Right cardiac atrium (tissue), 5 donors: ENCODE results near the gene AGAP2. TPM values are rescaled to one million over a fixed set of nuclear protein-coding genes. Genes with fewer than 3 reads are reported as not detected.
"Not testable (repeated sequence)": the region's sequence is repeated elsewhere in the genome, so short reads cannot be mapped to it uniquely, and the experiment has no call there.

ENCODE experiments used
- ATAC-seq, 2 donors: fragments of 200-7000 bp; cut with Tn5 transposase; one replicate each; pipeline versions ENCODE4 v1.8.0 to v1.9.1; 2020; ENCODE audit warnings: moderate library complexity in 2 of 2, mild to moderate bottlenecking in 1 of 2
- DNase-seq, 3 donors: peaks; one replicate each; pipeline ENCODE4 v3.0.0-alpha.2; 2020
- H3K27ac ChIP-seq: one replicate; pipeline ENCODE4 v1.5.1; 2013; ENCODE audit warnings: mild to moderate bottlenecking, low read length, control low read depth, moderate library complexity
- H3K27me3 ChIP-seq: one replicate; pipeline ENCODE4 v1.6.1; 2013; ENCODE audit not compliant: control insufficient read depth, insufficient read depth
- H3K4me1 ChIP-seq: one replicate; pipeline ENCODE4 v1.6.1; 2013; ENCODE audit warnings: low read length; ENCODE audit not compliant: control insufficient read depth, insufficient read depth
- H3K4me3 ChIP-seq: one replicate; pipeline ENCODE4 v1.5.1; 2013; ENCODE audit warnings: low read length, control low read depth
- H3K9me3 ChIP-seq: one replicate; pipeline ENCODE4 v1.6.1; 2013; ENCODE audit warnings: low read length; ENCODE audit not compliant: control insufficient read depth
- WGBS: extraction: QIAGEN DNeasy Blood & Tissue Kit; methylation state at CpG from one replicate; pipeline ENCODE4 v1.1.7; 2013; 5-methylcytosine and 5-hydroxymethylcytosine counted together
- intact Hi-C, 4 donors: fragments of 100-400 bp; cut with DNase I; formaldehyde crosslinking; loops; one replicate each; pipeline versions ENCODE4 v1.11.0 to v1.14.0; 2022 to 2023
- microRNA-seq, 2 donors: library from miRNA; unstranded; fragments of <30 nt; microRNA quantifications; one replicate each; pipeline ENCODE4 v1.2.0, GENCODE V29; 2020 to 2021
- polyA plus RNA-seq: library from polyadenylated mRNA; stranded (reverse); fragments of 200-250 nt; gene quantifications from one replicate; pipeline ENCODE4 v1.2.3, GENCODE V29; 2013
- total RNA-seq, 4 donors: library from RNA; stranded (reverse); fragmentation: NEBNext Ultra II Directional; extraction: Animal tissue kit (Norgen Biotek cat#: 25700); gene quantifications; one replicate each; pipeline ENCODE4 v1.2.1, GENCODE V29; 2021
- donor health status: healthy with polysubstance abuse.
- donor health status: DM: no; HTN: yes; CAD: no.
- donor health status: DM: no; HTN: no; CAD: no.
- donor health status: DM: no; HTN: yes; CAD: no; lungs with severe emphysema.
- donor health status: DM: yes; HTN: yes; CAD: no.

The AGAP2 gene
- total and polyA plus RNA-seq, 5 donors = 0.53 to 1.7 (median 0.74) TPM

DNA sequence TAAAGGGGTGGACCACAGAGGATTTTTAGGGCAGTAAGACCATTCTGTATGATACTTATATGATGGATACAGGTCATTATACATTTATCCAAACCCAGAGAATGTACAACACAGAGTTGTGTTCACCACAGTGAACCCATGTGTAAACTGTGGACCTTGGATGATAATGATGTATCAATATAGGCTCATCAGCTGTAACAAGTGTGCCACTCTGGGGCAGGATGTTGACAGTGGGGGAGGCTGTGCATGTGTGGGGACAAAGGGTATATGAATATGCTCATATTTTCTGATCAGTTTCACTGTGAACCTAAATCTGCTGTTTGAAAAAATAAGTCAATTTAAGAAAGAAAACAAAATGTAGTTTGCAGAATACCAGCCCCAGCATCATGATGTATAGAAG lies 58.8 kb downstream of the AGAP2 start:
- Histone ChIP-seq H3K27me3 (no peaks in the 10 kb centered on the region), H3K4me1 (no peaks in the 10 kb centered on the region), H3K4me3 (no peak overlapping the region), H3K9me3 (no peaks in the 10 kb centered on the region), H3K27ac (no peak overlapping the region)
- DNase-seq (no peak), ATAC-seq (no peak)
- intact Hi-C loops = no loop called here

- 91% methylated on average over 9 of the region's 9 CpGs for WGBS
- H3K9me3 ChIP-seq, H3K4me3 ChIP-seq, H3K27ac ChIP-seq, ATAC-seq, H3K4me1 ChIP-seq, intact Hi-C loops, DNase-seq, H3K27me3 ChIP-seq: not testable (repeated sequence)
Measured at GRCh38 chr12:57677947-57678346, 60.6 kb downstream of the AGAP2 start.

DNA sequence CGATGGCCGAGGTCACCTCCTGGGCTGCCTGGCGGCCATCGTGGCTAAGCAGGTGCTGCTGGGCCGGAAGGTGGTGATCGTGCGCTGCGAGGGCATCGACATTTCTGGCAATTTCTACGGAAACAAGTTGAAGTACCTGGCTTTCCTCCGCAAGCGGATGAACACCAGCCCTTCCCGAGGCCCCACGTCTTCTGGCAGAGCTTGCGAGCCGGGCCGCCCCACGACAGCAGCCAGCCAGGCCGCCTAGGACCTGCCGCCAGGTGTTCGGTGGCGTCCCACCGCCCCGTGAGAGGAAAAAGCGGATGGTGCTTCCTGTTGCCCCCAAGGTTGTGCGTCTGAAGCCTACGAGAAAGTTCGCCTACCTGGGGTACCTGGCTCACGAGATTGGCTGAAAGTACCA lies 63.9 kb downstream of the AGAP2 start:
- H3K27ac ChIP-seq = no peak overlapping the region
- 89% methylated on average over 29 of the region's 29 CpGs for whole genome bisulfite sequencing
- H3K27me3 ChIP-seq = no peaks in the 10 kb centered on the region

More for the DNA sequence above, 63.9 kb downstream of the AGAP2 start:
- intact Hi-C loops = no loop called here
- H3K4me3 ChIP-seq = no peak overlapping the region
- ATAC-seq (no peak), DNase-seq (no peak)
- no peaks in the 10 kb centered on the region for H3K4me1 ChIP-seq
- H3K9me3 ChIP-seq = no peaks in the 10 kb centered on the region

Small RNA genes lying within 50 kb of the gene (microRNA-seq; reads per million reads assigned to microRNA genes)
- 0 reads per million in 2 donors for gene MIR6759

Other genes starting within 250 kb of the AGAP2 start
- 10 to 100 TPM; 21.8 to 34.7 (median 22.3) TPM for gene DDIT3, start 218.2 kb downstream of the AGAP2 start, total RNA-seq
- gene DDIT3, start 218.2 kb downstream of the AGAP2 start, polyA plus RNA-seq = 54.6 TPM
- 10 to 100 TPM; 35.7 to 50.9 (median 41.6) TPM for gene MBD6, start 215.9 kb downstream of the AGAP2 start, total RNA-seq
- 16.4 TPM for gene MBD6, start 215.9 kb downstream of the AGAP2 start, polyA plus RNA-seq
- 10 to 100 TPM; 88.6 to 92.4 (median 89.5) TPM for gene DCTN2, start 191.6 kb downstream of the AGAP2 start, total RNA-seq
- gene DCTN2, start 191.6 kb downstream of the AGAP2 start, polyA plus RNA-seq = 99.2 TPM
- gene KIF5A, start 188.7 kb downstream of the AGAP2 start, total RNA-seq = under 1 TPM; 0.09 to 0.31 (median 0.20) TPM
- 0.20 TPM for gene KIF5A, start 188.7 kb downstream of the AGAP2 start, polyA plus RNA-seq
- gene PIP4K2C, start 147.6 kb downstream of the AGAP2 start, total RNA-seq = 10 to 100 TPM; 14.9 to 17.1 (median 15.6) TPM
- 8.7 TPM for gene PIP4K2C, start 147.6 kb downstream of the AGAP2 start, polyA plus RNA-seq
- 10 to 100 TPM; 29.3 to 44.6 (median 38.1) TPM for gene DTX3, start 133.9 kb downstream of the AGAP2 start, total RNA-seq
- gene DTX3, start 133.9 kb downstream of the AGAP2 start, polyA plus RNA-seq = 28.9 TPM
- 10 to 100 TPM; 14.0 to 22.6 (median 18.1) TPM for gene ARHGEF25, start 127.3 kb downstream of the AGAP2 start, total RNA-seq
- gene ARHGEF25, start 127.3 kb downstream of the AGAP2 start, polyA plus RNA-seq = 21.3 TPM
- gene B4GALNT1, start 105.5 kb downstream of the AGAP2 start, total RNA-seq = 1 to 10 TPM; 1.2 to 2.5 (median 2.2) TPM
- gene B4GALNT1, start 105.5 kb downstream of the AGAP2 start, polyA plus RNA-seq = 3.3 TPM
- 100 to 1,000 TPM; 145 to 168 (median 154) TPM for gene OS9, start 44.6 kb downstream of the AGAP2 start, total RNA-seq
- gene OS9, start 44.6 kb downstream of the AGAP2 start, polyA plus RNA-seq = 127 TPM
- gene TSPAN31, start 6.3 kb upstream of the AGAP2 start, total RNA-seq = 10 to 100 TPM; 31.5 to 41.3 (median 34.5) TPM
- gene TSPAN31, start 6.3 kb upstream of the AGAP2 start, polyA plus RNA-seq = 43.9 TPM
- gene CDK4, start 13.6 kb upstream of the AGAP2 start, total RNA-seq = 10 to 100 TPM; 50.9 to 53.9 (median 53.4) TPM
- gene CDK4, start 13.6 kb upstream of the AGAP2 start, polyA plus RNA-seq = 29.7 TPM
- 10 to 100 TPM; 15.2 to 17.8 (median 16.4) TPM for gene MARCHF9, start 16.4 kb upstream of the AGAP2 start, total RNA-seq
- gene MARCHF9, start 16.4 kb upstream of the AGAP2 start, polyA plus RNA-seq = 14.3 TPM
- under 1 TPM in 3 of 4 donors, not detected in 1; 0.12 to 0.22 (median 0.14) TPM for gene CYP27B1, start 28.3 kb upstream of the AGAP2 start, total RNA-seq
- gene CYP27B1, start 28.3 kb upstream of the AGAP2 start, polyA plus RNA-seq = 0.18 TPM
- 10 to 100 TPM in 1 of 4 donors, 1 to 10 TPM in 3; 5.7 to 15.8 (median 8.5) TPM for gene METTL1, start 33.4 kb upstream of the AGAP2 start, total RNA-seq
- 6.3 TPM for gene METTL1, start 33.4 kb upstream of the AGAP2 start, polyA plus RNA-seq
- gene EEF1AKMT3, start 33.9 kb upstream of the AGAP2 start, total RNA-seq = 1 to 10 TPM; 2.1 to 3.1 (median 2.6) TPM
- 0.95 TPM for gene EEF1AKMT3, start 33.9 kb upstream of the AGAP2 start, polyA plus RNA-seq
- 10 to 100 TPM; 28.9 to 36.1 (median 33.0) TPM for gene TSFM, start 44.0 kb upstream of the AGAP2 start, total RNA-seq
- 50.7 TPM for gene TSFM, start 44.0 kb upstream of the AGAP2 start, polyA plus RNA-seq
- 1 to 10 TPM; 2.6 to 4.1 (median 3.2) TPM for gene AVIL, start 80.0 kb upstream of the AGAP2 start, total RNA-seq
- gene AVIL, start 80.0 kb upstream of the AGAP2 start, polyA plus RNA-seq = 3.2 TPM
- gene CTDSP2, start 108.0 kb upstream of the AGAP2 start, total RNA-seq = 100 to 1,000 TPM in 2 of 4 donors, 10 to 100 TPM in 2; 94.3 to 116 (median 103) TPM
- 41.7 TPM for gene CTDSP2, start 108.0 kb upstream of the AGAP2 start, polyA plus RNA-seq
- 10 to 100 TPM in 2 of 4 donors, 1 to 10 TPM in 2; 6.4 to 11.9 (median 8.4) TPM for gene ATP23, start 202.8 kb upstream of the AGAP2 start, total RNA-seq
- gene ATP23, start 202.8 kb upstream of the AGAP2 start, polyA plus RNA-seq = 14.3 TPM